LNCAP (cell line): ENCODE measurements around the gene DLEC1.

Experiments
- TF ChIP-seq, protein P1 (sequence below): fragments of 450-650 bp; IDR thresholded peaks from 2 replicates; pipeline ENCODE4 v1.5.1; 2017; ENCODE audit warnings: mild to moderate bottlenecking

Gene DLEC1

DNA sequence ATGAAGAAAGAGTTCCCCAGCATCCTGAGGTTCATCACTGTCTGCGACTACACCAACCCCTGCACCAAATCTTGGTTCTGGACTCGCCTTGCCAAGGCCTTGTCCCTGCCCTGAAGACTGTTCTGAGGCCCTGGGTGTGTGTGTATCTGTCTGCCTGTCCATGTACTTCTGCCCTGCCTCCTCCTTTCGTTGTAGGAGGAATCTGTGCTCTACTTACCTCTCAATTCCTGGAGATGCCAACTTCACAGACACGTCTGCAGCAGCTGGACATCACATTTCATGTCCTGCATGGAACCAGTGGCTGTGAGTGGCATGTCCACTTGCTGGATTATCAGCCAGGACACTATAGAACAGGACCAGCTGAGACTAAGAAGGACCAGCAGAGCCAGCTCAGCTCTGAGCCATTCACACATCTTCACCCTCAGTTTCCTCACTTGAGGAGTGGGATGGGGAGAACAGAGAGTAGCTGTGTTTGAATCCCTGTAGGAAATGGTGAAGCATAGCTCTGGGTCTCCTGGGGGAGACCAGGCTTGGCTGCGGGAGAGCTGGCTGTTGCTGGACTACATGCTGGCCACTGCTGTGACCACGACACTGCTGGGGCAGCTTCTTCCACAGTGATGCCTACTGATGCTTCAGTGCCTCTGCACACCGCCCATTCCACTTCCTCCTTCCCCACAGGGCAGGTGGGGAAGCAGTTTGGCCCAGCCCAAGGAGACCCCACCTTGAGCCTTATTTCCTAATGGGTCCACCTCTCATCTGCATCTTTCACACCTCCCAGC is 102.4 kb downstream of the DLEC1 start:
- TF ChIP-seq, protein P1, sequence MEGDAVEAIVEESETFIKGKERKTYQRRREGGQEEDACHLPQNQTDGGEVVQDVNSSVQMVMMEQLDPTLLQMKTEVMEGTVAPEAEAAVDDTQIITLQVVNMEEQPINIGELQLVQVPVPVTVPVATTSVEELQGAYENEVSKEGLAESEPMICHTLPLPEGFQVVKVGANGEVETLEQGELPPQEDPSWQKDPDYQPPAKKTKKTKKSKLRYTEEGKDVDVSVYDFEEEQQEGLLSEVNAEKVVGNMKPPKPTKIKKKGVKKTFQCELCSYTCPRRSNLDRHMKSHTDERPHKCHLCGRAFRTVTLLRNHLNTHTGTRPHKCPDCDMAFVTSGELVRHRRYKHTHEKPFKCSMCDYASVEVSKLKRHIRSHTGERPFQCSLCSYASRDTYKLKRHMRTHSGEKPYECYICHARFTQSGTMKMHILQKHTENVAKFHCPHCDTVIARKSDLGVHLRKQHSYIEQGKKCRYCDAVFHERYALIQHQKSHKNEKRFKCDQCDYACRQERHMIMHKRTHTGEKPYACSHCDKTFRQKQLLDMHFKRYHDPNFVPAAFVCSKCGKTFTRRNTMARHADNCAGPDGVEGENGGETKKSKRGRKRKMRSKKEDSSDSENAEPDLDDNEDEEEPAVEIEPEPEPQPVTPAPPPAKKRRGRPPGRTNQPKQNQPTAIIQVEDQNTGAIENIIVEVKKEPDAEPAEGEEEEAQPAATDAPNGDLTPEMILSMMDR = no peak

DNA sequence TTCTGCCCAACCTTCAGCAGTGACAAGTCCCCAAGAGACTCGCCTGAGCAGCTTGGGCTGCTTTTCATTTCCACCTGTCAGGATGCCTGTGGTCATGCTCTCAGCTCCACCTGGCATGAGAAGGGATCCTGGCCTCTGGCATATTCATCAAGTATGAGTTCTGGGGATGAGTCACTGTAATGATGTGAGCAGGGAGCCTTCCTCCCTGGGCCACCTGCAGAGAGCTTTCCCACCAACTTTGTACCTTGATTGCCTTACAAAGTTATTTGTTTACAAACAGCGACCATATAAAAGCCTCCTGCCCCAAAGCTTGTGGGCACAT is 102.9 kb downstream of the DLEC1 start:
- TF ChIP-seq, protein P1 = no peak

DNA sequence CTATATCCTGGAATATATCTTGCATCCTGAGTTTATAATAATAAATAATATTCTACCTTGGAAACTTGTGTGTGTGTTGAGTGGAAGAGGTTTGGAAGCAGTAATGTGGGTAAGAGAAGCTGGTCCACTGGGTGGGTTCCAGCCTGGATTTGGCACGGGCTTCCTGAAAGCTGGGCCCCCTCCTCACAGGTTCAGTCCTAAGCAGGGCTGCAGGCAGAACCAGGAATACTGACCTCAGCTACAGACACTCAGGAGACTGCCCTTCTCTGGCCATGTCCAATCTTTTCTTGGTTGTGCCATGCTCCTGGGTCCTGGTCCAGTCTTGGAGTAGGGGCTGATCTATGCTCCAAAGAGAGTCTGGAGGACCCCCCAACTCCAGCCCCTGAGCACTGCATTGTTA is 104.0 kb downstream of the DLEC1 start:
- TF ChIP-seq, protein P1 = no peak

DNA sequence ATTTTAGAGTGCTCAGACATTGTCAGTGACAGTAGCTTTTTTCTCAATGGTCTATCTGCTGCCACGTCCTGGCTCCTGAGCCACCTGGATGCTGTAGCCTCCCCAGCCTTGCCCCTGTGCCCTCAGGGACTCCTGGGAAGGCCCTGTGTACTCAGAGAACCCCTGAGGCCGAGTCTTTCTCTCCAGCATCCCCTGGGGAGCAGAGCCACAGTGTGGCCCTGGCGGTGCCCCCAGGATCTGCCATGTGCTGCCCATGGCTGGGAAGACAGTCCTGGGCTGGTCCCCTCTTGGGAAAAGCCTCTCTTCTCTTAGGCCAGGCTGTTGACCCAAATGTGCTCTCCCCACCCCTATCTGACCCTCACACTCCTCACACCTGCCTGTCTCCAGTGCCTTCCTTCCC is 104.5 kb downstream of the DLEC1 start:
- TF ChIP-seq, protein P1 = no peak

DNA sequence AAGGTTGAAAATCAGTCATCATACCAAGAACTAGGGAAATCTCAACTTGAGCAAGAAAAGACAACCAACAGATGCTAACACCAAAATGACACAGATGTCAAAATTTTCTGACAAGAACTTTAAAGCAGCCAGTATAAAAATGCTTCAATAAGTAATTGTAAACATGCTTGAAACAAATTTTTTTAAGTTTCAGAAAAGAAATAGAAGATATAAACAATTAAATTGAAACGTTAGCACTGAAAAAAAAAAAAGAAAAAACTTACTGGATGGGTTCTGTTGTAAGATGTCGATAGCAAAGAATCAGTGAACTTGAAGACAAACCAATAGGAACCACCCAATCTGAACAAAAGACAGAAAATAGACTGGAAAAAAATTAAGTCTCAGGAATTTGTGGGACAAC is 107.5 kb downstream of the DLEC1 start:
- TF ChIP-seq, protein P1 = no peak

DNA sequence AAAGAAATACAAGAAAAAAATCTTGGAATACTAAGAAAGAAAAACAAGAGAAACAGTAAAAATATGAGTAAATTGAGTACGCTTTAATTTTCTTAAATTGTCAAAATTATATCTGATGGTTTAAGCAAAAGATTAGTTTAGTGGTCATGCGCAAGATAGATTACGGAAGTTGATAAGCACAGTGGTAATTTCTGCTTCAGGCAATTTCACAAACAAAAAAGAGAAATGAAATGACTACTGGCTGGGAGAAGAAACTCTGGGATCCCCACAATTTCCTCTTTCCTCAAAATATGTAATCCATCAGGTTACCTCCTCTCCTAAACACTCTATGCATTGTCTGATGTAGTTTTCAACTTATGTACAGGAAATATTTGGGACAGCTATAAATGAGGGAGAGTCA is 108.4 kb downstream of the DLEC1 start:
- TF ChIP-seq, protein P1 = no peak

DNA sequence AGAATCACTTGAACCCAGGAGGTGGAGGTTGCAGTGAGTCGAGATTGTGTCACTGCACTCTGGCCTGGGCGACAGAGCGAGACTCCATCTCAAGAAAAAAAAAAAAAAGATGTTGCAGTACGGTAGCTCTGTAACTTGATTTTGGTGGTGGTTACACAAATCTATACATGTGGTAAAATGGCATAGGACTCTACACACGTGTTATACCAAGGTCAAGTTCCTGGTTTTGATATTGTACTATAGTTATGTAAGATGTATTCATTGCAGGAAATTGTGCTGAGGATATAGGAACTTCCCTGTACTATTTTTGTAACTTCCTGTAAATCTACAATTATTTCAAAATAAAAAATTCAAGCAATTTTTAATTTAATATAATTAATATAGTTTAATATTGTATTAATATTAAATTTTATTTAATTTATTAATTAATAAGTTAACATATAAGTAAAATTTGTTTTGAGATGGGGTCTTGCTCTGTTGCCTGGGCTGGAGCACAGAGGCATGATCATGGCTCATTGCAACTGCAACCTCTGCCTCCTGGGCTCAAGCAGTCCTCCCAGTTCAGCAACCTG is 109.4 kb downstream of the DLEC1 start:
- TF ChIP-seq, protein P1 = no peak
